NCI-H2196 treated with DMSO at 0.1 percent for 48 hours (cell line): ENCODE measurements around the gene PPP1R16B.
"Not testable (repeated sequence)": the region's sequence is repeated elsewhere in the genome, so short reads cannot be mapped to it uniquely, and the experiment has no call there.

ENCODE experiments used
- DNase-seq: peaks from one replicate; lab custom pipeline; 2025; ENCODE audit not compliant: unreplicated experiment; lab: John Stamatoyannopoulos, UW

The PPP1R16B gene

DNA sequence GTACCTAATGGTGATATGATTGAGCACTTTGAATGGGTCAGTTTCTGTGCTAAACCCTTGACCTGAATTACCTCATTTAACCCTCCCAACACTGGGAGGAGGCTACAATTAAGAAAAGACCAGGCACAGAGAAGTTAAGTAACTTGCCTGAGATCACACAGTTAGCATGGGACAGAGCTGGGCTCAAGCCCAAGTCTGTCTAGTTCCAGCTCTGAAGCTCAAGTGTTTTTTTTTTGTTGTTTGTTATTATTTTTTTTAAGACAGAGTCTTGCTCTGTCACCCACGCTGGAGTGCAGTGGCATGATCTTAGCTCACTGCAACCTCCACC lies 124.7 kb downstream of the PPP1R16B start:
- no peak for DNase-seq

DNA sequence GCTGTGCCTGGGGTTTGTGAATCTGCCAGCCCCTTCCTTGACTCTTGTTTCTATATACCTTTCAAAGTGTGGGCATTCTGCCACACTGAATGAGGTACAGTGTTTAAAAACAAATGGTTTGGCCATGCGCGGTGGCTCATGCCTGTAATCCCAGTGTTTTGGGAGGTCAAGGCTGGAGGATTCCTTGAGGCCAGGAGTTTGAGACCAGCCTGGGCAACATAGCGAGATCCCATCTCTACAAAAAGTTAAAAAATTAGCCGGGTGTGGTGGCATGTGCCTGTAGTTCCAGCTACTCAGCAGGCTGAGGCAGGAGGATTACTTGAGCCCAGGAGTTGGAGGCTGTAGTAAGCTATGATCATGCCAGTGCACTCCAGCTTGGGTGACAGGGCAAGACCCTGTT lies 126.5 kb downstream of the PPP1R16B start:
- no peak for DNase-seq

DNA sequence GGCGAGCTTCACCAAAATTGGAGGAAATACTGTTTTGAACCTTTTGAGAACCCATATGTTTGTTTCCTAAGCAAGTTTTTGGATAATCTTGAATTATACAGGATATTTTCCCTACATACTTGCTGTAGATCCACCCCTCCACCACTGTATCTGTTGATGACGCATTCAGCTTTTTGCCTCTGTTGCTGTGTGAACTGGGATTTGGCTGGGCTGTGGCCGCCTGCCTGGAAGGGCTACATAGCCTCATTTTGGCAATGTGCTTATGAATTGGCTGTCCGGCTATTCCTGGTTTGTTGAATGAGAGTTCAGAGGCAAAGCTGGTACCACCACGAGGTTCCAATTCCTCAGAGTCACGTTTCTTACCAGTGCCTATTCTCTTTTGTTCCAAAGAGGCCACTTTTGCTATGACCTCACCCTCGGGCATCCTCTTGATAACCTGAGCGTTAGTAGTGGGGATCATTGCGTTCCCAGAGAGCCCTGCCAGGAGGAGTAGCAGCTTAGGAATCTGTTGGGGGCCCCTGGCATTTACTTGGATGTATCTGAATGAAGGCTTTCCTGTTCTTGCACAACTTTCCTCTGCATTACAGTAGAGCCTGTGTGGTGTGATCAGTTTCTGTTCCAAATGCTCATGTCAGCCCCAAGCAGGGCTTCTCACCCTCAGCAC lies 127.1 kb downstream of the PPP1R16B start:
- DNase-seq: no peak

DNA sequence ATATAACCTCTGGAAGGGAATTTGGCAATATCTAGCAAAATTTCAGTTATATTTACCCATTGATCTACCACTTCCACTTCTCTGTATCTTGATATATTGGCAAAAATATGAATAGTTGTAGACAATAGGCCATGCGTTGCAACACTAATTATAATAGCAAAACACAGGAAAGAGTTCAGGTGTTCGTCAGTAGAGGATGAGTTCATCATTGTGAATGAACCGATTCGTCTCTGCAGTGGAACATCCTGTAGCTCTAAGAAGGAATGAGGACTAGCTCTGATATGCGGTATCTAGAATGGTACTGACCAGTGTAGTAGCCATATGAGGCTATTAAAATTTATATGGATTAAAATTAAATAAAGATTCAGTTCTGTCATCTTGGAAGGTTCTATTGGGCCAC lies 129.0 kb downstream of the PPP1R16B start:
- no peak for DNase-seq

DNA sequence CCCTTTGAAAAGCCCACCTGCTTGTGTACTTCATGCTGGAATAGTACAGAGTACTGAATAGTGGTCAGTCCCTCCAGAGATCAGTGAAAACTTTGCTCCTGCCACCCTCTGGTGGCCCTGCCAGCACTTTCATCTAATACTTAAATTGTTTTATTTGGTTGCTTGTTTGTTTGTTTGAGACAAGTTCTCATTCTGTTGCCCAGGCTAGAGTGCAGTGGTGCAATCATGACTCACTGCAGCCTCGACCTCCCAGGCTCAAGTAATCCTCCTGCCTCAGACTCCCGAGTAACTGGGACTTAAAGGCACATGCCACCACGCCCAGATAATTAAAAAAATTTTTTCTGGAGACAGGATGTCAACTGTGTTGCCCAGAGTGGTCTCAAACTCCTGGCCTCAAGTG lies 129.8 kb downstream of the PPP1R16B start:
- no peak for DNase-seq

DNA sequence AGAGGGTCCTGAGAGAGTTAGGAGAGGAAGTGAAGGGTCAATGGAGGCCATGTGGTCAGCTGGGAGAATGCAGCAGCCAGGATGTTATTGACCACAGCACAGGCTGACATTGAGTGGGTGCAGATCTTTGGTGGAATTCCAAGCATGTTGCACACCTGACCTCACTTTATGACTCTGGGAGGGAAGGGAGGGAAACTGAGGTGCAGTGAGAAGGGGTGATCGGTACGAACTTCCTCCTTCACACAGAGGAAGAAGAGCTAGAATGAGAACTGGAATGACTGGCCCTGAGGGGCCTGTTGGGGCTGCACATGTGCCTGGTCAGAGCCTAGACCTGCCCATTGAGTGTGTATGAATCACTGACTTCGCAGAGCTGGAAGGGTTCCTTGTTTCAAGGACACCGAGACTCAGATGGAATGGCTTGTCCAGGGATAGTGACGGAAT lies 130.5 kb downstream of the PPP1R16B start:
- DNase-seq: no peak

DNA sequence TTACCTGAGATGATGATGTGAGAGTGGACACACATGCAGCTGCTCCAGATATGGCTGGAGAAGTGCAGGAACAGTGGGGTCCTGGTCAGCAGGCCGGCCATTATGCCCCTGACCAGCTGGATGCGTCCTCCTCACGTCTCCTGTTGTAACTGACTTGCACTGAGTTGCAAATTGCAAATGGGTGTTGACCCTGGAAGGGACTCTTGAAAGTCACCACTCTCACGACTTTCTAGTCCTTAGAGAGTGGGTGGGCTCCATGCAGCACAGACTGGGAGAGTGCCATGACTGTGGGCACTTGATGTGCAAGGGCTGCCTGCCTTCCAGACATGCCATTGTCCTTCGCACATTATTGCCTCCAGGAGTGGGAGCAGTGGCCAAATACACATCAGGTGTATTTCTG lies 131.5 kb downstream of the PPP1R16B start:
- DNase-seq: no peak

DNA sequence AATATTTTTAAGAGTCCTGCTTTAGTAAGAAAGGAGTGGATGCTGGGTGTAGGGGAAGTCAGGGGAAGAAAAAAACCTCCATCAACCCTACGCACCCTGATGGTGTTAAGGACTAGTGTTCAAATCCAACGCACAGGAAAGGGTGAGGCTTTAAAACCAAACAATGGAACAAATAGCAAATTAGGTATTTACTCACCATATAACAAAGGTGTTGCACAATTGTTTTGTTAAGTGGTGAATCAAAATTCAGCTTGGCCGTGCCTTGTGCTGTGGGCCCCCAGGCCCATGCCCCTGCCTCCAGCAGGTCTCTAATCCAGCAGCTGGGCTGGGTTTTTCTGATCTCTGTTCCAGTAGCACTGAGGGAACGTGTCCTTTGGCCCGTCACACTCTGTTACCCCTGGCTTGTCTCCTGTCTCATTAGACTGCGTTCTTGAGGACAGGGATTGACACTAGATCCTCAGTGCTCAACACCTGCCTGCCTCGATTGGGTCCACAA lies 132.5 kb downstream of the PPP1R16B start:
- no peak for DNase-seq

DNA sequence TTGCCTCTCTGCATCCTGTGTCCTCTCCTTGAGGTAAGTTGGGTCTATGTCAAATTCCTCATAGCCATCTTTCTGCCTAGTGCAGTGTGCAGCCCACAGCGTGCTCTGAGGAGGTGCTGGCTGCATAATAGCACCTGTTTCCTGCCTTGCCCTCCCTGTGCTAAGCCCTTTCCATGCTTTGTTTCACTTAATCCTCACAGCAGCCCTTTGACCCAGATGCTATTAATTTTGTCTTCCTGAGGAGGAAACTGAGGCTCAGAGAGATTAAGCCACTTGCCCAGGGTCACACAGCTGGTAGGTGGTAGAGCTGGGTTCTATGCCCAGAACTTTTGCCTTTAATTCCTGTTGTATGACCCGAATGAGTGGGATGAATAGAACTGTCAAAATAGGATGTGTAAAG lies 134.2 kb downstream of the PPP1R16B start:
- DNase-seq: no peak

DNA sequence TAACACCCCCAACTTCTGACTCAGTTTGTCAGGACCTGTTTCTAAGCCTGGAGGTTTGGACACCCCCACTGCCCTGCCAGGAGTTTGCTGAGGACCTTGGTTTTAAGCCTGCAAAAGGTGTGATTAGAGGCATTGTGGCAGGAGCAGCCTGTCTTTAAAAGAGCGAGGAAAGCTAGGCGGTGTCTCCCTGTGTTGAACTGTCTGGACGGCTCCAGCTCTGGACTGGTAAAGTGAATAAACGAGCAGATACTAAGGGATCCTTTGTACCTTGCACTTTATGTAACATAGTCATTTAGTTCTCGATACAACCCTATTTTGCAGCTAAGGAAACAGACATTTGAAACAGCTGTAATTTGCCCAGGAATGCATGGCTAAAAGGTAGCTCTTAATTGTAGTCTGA lies 135.1 kb downstream of the PPP1R16B start:
- DNase-seq: no peak

DNA sequence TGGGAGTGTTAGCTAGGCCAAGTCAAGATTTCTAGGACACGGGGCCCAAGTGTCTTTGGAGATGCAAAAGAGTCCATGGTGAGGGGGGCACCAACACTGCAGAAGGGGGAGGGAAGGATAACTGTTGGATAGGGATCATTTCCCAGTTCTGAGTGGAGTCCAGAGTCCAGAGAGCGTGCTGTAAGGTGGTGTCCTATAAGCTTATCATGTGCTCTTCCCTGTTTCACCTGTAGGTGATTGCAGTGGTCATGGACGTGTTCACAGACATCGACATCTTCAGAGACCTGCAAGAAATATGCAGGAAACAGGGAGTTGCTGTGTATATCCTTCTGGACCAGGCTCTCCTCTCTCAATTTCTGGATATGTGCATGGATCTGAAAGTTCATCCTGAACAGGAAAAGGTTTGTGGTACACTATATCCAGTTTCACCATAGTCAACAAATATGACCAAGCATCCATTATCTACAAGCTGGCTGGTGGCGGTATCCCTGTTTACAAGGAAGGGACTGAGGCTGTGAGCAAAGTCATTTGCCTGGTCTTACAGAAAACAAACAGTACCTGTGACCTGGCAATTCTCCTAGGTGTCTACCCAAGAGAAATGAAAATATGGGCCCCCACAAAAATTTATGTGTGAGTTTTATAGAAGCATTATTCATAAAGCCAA lies 136.4 kb downstream of the PPP1R16B start:
- no peak for DNase-seq

DNA sequence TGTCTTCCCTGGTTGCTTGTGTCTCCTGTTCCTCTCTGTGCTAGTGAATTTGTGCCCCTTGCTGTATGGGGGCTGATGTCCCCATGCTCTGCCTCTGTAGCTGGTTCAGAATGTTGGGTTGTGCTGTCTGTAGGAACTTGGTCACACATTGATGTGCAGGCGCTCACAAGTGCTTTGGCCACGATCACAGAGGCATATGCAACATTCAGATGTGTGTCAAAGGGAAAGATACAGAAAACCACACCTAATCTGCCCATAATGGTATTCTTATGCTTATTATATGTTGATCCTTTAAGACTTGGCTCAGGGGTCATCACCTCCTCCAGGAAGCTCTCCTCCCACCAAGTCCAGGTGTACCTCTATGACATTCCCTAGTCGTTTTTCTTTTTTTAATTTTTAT lies 139.5 kb downstream of the PPP1R16B start:
- no peak for DNase-seq

DNA sequence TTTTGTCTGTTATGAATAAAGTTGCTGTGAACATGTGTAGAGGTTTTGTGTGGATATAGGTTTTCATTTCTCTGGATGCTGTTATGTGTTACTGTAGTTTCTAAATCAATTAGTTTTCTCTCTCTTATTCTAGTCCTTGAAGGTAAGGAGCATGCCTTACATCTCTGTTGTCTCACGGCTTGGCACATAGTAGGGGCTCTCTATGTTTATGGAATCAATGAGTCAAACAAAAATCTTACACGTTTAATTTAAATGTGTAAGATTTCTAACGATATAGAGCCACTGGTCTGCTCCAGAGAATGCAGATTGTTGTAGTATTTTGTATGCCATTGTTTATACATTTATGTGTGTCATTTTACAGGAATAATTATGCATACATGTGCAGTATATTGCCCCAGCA lies 141.3 kb downstream of the PPP1R16B start:
- DNase-seq: no peak

DNA sequence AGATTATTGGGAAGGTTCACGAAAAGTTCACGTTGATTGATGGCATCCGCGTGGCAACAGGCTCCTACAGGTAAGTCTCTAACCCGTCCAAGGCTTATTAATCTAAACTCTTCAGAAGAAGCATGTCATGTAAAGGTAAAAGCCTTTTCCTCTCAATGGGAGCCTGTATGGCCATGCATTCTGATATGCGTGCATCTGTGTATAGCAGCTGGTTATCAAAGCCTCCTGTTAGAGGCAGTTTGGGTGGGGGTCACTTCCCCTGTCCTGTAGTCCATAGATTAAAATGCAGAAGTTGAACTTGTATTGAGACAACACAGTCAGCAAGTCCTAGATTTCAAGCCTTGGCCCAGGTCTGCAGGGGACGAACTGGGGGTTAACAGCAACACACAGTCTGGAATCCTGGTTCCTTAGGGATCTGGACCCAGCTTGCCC lies 142.4 kb downstream of the PPP1R16B start:
- no peak for DNase-seq

DNA sequence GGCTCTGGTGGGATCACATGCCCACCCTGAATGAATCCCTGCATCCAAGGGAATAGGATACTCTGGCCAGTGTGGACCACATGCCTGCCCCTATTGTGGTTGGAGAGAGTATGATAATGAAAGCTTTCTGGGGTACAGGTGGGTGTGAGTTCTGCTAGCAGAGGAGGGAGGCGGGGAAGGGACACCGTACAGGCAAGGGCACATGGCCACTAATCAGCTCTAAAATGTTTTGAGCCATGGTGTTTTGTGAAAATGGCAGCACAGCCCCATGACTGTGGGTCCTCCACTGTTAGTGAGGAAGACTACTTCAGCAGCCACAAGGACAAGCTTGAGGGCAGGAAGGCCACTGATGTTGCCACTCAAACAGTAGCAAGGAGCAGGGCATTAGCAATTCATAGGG lies 144.8 kb downstream of the PPP1R16B start:
- DNase-seq: no peak

DNA sequence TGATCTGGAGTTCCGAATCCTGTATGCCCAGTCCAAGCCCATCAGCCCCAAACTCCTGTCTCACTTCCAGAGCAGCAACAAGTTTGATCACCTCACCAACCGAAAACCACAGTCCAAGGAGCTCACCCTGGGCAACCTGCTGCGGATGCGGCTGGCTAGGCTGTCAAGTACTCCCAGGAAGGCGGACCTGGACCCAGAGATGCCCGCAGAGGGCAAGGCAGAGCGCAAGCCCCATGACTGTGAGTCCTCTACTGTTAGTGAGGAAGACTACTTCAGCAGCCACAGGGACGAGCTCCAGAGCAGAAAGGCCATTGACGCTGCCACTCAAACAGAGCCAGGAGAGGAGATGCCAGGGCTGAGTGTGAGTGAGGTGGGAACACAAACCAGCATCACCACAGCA lies 146.1 kb downstream of the PPP1R16B start:
- DNase-seq: no peak

DNA sequence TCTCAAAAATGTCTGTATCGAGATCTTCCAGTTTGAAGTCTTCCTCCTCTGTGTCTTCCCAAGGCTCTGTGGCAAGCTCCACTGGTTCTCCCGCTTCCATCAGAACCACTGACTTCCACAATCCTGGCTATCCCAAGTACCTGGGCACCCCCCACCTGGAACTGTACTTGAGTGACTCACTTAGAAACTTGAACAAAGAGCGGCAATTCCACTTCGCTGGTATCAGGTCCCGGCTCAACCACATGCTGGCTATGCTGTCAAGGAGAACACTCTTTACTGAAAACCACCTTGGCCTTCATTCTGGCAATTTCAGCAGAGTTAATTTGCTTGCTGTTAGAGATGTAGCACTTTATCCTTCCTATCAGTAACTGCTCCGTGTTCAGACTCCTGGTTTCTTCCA lies 146.7 kb downstream of the PPP1R16B start:
- no peak for DNase-seq

DNA sequence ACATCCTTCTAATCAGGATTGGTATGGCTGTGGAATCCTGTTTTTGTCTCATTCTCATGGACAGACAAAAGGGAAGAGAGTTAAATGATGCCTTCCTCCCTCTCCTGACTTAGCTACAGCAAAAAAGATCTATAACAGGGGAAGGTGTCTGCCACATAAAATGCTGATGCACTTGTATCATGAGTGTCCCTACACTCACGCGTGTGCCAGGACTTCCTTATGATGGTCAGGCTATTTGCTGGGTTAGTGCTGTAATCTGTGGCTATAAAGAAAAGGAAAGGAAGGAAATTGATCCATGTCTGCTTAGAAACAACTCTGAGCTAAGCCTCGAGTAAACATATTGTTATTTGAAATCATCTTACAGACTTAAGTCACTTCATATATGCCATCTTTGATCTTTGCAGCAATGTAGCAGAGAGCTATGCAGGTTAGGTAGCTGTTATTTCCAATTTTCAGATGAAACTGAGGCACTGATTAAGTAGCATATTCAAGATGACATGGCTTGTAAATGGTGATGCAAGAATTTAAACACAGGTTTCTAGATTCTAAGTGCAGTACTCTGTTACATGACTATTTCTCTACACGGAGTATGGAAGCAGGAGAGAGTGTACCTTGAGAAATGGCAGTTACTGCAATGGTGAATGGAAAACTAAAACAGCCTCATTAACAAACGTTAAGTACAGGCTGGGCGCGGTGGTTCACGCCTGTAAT lies 148.3 kb downstream of the PPP1R16B start:
- no peak for DNase-seq

DNA sequence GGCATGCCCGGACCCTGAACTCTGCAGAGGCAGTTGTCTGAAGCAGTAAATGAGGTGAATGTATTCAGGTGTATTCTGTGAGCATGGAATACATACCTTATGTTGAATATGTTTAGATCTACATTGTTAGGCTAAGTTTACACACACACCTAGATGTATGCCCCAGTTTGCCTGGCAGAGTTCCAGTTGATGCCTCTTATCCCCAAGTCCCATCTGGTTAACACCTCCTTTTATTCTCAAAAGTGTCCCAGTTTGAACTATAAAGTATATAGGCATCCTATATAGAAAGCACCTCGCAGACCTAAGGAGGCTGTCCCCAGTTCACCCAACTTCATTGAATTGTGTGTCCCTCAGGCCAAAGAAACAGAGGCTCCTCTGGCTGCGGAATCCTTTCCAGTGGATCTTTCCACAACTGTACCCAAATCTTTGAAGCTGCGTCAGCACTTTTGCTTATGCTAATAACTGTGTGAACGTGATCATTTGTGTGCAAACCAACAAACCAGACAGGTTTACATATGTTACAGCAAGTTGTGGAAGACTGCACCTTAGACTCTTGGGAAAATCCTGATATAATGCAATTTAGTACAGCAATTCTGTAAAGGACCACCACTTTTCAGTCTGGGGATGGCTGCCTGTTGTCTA lies 151.9 kb downstream of the PPP1R16B start:
- DNase-seq: no peak

DNA sequence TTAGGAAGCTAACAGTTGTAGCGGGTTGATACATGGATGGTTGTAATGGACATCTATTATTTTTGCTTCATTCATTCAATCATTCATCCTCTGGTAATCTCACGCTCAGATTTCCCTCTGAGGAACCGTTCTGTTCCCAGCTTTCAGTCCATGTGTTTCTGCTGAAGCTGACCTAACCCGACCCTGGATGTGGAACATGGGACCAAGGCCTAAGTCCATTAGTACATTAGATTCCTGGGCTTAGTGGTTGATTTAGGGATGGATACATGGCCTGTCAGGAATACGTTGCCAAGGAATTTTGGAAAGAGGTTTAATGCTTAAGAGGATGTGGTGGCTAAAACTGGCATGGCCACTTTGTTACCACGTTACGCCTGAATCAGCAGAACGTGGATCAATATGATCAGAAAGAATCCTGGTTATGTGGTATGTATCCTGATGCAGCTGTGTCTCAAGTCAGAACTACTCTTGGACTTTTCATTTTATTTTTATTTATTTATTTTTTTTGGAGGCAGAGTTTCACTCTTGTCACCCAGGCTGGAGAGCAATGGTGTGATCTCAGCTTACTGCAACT lies 152.5 kb downstream of the PPP1R16B start:
- no peak for DNase-seq

DNA sequence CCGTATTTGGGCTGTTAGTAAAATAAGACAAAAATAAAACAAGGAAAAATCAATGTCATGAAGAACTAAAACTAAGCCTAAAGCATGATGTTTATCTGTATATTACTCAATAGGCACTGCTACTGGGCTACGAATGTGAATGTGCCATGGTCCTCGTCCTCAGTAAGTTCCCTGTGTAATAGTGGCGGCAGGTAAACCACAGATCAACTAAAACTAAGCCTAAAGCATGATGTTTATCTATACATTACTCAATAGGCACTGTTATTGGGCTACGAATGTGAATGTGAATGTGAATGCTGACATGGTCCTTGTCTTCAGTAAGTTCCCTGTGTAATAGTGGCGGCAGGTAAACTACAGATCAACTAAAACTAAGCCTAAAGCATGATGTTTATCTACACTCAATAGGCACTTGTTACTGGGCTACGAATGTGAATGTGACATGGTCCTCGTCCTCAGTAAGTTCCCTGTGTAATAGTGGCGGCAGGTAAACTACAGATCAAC lies 154.7 kb downstream of the PPP1R16B start:
- not testable (repeated sequence) for DNase-seq
